ENCODE measurements around the gene TTC7B.
"Not testable (repeated sequence)": the region's sequence is repeated elsewhere in the genome, so short reads cannot be mapped to it uniquely, and the experiment has no call there.

Gene TTC7B, protein sequence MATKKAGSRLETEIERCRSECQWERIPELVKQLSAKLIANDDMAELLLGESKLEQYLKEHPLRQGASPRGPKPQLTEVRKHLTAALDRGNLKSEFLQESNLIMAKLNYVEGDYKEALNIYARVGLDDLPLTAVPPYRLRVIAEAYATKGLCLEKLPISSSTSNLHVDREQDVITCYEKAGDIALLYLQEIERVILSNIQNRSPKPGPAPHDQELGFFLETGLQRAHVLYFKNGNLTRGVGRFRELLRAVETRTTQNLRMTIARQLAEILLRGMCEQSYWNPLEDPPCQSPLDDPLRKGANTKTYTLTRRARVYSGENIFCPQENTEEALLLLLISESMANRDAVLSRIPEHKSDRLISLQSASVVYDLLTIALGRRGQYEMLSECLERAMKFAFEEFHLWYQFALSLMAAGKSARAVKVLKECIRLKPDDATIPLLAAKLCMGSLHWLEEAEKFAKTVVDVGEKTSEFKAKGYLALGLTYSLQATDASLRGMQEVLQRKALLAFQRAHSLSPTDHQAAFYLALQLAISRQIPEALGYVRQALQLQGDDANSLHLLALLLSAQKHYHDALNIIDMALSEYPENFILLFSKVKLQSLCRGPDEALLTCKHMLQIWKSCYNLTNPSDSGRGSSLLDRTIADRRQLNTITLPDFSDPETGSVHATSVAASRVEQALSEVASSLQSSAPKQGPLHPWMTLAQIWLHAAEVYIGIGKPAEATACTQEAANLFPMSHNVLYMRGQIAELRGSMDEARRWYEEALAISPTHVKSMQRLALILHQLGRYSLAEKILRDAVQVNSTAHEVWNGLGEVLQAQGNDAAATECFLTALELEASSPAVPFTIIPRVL

GRCh38 chr14:90815822-90816662, at the start of gene TTC7B:
Gene TTC7B (minus strand): TSS chr14:90816430. CDS start chr14:90816295, 135 bp downstream.
- peak; percentile 8 to 32 for DNase-seq (ENCODE audit: low read depth in 2 of 2)

- no peak for DNase-seq (ENCODE audit: low read depth in 2 of 2)
These were observed 48.5 kb upstream of the TTC7B start for GRCh38 chr14:90864741-90865140.

DNA sequence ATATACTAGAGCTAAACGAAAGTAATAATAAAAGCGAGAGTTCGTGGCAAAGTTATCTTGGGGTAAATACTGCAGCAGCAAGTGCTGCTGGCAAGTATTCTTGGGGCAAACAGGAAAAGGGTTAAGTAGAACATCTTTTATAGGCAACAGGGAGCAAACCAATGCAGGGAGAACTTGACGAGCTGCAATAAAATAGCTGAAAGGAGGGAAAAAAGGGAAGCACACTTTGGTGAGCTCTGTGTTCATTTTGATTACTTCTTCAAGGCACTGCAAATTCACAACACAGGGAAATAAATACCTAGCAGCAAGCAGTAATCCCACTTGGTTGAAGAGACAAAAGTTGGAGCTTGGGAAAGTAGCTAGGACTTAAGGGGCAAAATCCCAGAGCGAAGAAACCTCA, 42.3 kb upstream of the TTC7B start:
- no peak for DNase-seq (ENCODE audit: low read depth in 2 of 2)

DNA sequence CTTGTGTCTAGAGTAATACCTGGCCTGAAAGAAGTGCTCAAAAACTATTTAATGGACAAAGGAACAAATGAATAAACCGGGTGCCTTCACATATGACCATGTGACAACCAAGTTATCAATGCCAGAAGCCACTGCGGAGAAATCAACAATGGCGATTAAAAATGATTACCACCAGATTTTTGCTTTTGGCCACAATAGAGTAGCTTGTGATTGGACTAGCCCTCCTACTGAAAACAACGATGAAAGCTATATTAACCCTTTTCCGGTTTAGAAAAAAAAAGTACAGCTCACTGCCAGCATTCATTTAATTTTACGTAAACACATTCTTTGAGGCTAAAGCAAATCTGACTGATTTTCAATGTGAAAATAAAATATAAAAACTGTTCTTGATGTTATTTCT, 41.6 kb upstream of the TTC7B start:
- no peak for DNase-seq (ENCODE audit: low read depth in 2 of 2)

DNA sequence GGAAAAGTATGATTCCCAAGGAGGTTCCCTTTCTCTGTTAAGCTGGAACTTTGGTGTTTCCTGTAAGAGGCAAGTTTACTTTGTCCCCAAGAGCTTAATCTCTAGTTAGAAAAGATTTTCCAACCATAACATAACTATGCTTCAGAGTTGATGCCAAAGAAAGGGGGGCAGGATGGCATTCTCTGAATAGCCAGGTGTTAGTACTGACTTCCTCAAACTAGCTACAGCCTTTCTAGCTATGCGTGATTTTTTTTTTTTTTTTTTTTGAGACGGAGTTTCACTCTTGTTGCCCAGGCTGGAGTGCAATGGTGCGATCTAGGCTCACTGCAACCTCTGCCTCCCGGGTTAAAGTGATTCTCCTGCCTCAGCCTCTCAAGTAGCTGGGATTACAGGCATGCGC, 39.9 kb upstream of the TTC7B start:
- not testable (repeated sequence) for DNase-seq (ENCODE audit: low read depth in 2 of 2)

DNA sequence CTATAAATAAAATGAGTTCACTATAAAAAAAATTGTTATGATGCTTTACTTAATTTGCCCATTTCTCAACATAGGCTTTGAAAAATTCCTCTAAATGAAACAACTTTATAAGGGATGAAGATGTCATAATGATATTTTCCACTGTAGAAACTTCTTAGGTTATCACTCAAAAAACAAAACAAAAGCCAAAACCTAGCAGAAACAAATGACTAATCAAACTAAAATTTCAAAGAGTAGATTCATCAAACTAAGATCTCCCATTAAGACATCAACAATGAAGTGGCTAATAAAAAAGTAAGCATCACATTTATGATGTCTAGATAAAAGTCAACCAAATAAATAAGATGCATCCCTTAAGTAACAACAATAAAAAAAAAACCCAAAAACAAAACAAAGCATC, 36.9 kb upstream of the TTC7B start:
- no peak for DNase-seq (ENCODE audit: low read depth in 2 of 2)

DNA sequence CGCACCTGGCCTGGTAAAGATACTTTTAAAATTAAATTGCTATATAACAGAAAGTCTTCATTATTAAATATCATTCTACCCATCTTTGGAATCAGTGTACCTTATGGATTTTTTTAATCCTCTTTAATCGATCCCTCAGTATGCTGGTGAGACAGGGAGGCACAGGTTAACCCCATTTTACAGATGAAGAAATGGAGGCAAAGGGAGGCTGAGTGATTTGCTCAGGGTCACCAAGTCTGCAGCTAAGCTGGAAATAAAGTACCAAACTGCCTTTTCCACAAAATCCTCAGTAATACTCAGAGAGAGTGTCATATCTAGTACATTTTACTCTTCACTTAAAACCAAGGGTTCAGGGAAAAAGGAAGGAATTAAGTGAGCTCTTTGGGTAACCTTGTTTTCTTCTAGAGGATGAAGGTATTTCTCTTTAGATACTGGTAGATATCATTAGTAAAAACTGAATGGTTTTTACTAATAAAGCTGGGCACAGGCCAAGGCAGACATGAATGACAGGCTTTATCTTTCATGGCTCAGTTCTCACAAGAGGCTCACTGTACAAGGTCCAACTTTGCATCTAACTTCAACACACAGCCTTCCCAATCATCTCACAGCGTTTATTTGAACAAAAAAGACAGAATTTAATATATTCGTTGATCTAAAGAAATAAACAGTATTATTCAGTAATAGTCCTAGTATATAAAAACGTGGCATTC, 35.3 kb upstream of the TTC7B start:
- DNase-seq (ENCODE audit: low read depth in 2 of 2), result no peak

GRCh38 chr14:90850487-90850886, 34.3 kb upstream of the TTC7B start:
- no peak for DNase-seq (ENCODE audit: low read depth in 2 of 2)

DNA sequence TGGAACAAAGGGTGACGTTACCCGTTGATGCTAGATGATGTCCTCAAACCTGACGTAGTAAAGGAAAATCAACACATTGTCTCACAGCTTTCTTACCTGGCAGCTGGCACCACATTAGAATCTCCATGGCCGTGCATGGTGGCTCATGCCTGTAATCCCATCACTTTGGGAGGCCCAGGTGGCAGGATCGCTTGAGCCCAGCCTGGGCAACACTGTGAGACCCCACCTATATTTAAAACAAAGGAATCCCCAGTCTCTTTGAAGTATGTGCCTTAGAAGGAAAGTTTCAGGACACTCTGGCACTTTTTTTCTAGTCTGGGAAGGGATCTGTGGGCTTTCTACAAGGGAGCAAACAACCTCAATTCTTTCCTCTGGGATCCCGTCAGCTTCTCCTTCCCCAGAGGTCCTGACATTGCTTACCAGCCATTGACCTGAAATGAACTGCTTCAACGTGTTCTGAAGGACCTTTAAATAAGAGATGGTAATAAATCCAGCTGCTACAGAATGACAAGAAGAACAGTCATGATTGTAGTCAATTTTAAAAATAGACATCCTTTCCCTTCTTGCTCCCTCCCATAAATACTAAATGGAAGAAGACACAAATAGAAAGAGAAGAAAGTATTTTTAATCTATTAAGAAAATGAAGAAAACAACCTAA, 33.7 kb upstream of the TTC7B start:
- DNase-seq (ENCODE audit: low read depth in 2 of 2), result no peak

DNA sequence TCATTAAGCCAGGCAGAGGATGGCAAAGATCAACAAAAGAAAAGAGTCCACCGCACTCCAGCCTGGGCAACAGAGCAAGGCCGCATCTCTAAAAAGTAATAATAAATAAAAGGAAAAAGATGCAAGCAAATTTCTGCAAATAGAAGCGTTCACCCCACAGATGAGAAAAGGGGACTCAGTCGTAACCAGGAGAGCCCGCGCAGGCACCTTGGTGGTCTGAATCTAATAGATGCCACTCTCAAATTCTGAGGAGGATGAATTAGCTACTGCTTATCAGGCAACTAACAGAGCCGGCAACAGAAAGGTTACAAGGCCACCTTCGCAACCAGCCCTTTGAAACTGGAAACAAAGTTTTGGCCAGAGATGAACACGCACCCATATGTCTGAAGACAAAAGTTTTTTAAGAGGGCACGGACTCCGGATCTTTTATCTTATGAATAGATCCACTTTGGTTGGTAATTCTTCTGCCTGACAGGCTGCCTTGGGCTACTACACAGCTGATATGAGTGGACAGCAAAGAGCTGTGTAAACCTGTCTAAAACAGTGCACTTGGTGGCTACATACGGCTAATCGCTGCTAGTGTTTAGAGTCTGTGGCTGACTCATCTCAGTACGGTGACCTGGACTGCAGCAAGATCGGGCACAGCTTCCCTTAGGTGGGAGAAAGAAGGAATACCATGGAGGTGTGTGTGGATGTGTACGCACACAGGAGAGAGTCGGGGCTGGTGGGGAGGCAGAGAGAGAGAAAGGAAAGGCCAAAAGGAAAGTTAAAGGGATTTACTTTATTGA, 32.9 kb upstream of the TTC7B start:
- DNase-seq (ENCODE audit: low read depth in 2 of 2), result no peak

DNA sequence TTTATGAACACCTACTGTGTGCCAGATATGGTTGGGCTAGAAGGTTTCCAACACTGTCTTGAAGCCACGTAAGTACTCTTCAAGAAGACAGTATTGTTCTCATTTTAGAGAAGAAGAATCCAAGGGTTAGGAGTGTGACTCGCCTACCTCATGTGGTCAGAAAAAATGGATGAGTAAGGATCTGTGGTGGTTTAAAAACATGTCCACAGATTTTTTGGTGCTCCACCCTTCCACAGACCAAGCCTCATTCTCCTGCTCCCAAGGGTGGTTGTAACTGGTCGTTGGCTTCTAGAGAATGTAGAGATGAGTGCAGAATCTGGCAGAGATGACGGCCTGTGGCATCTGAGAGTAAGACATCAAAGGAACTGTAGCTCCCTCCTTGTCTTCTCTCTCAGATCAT, 30.3 kb upstream of the TTC7B start:
- DNase-seq (ENCODE audit: low read depth in 2 of 2), result no peak

DNA sequence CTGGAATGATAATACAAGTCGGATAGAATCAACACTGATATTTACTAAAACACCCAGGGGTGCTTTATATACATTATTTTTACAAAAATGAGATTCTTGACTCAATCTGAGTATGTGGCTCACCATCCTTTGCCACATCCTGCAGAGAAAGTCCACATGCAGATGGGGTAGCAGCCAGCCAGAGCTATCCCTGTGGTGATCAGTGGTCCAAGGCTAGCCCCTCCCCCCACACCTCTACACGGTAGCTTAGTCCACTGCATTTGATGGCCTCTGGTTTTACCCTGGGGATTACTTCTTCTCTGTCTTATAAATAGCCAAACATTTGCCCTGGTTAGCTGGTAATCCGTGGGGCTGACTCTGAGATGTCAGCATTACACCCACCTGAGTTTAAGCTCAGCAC, 28.1 kb upstream of the TTC7B start:
- no peak for DNase-seq (ENCODE audit: low read depth in 2 of 2)

- no peak for DNase-seq (ENCODE audit: low read depth in 2 of 2)
These were observed 26.5 kb upstream of the TTC7B start for GRCh38 chr14:90842726-90843125.

- DNase-seq (ENCODE audit: low read depth in 2 of 2), result not testable (repeated sequence)
These were observed 24.4 kb upstream of the TTC7B start for GRCh38 chr14:90840667-90841066.

DNA sequence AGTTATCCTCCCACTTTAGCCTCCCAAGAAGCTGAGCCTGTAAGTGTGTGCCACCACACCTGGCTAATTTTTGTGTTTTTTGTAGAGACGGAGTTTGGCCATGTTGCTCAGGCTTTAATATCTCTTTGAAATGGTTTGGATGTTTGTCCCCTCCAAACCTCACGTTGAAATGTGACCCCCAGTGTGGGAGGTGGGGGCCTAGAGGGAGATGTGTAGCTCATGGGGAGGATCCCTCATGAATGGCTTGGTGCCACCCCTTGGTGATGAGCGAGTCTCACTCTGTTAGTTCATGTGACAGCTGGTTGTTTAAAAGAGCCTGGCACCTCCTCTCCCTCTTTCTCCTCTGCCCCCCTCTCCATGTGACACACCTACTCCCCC, 23.6 kb upstream of the TTC7B start:
- DNase-seq (ENCODE audit: low read depth in 2 of 2), result no peak

DNA sequence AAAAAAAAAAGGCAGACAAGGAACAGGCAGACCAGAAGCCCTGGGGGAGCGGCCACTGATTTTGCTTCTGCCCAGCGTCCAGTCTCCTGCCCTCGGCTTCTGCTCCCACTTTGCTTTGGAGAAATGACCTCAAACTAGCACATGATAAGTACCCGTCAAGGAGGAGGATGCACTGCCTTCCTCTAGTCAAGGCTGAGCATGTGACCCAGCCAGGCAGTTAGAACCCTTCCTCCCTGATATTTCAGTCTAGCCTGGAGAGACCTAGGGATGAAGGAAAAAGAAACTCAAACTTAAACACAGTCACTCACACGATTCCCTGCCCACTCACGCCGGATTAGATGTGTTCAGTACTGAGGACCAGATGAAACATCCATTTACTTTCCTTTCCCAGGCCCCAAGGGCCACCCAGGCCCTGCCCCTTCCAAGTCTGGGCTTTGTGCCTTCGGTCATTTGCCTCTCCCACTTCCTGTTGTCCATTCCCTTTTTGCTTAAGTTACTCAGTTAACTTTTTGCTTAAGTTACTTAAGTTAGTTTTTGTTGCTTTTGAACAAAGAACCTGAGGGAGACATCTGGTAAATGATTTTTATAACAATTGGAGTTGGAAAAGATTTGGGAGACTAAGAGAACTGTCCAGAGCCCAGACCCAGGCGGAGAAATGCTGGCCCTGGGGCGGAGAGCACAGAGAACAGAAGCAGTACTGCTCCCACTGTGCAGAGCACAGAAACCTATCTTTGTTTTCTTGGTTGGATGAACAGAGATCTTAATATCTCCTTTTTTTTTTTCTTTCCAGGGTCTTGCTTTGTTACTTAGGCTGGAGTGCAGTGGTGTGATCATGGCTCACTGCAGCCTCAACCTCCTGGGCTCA, 23.0 kb upstream of the TTC7B start:
- no peak for DNase-seq (ENCODE audit: low read depth in 2 of 2)

- not testable (repeated sequence) for DNase-seq (ENCODE audit: low read depth in 2 of 2)
These were observed 22.3 kb upstream of the TTC7B start for GRCh38 chr14:90838531-90838930.

DNA sequence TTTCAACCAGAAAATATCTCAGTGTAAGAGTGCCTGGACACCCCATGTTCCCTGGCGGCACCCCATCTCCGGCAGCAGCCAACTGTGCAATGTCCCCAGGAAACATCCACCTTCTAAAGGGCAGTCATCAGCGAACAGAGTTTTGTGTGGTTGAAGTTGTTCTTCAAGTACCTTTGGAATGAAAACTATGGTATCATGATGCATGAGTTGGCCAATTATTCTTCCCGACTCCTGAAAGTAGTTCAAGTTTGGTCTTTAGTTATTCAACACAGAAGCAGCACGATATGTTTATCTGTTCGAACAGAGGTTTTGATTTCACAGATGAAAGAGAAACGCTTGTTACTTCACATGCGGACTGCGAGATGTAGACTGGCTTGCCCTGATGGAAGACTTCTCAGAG, 21.1 kb upstream of the TTC7B start:
- no peak for DNase-seq (ENCODE audit: low read depth in 2 of 2)

DNA sequence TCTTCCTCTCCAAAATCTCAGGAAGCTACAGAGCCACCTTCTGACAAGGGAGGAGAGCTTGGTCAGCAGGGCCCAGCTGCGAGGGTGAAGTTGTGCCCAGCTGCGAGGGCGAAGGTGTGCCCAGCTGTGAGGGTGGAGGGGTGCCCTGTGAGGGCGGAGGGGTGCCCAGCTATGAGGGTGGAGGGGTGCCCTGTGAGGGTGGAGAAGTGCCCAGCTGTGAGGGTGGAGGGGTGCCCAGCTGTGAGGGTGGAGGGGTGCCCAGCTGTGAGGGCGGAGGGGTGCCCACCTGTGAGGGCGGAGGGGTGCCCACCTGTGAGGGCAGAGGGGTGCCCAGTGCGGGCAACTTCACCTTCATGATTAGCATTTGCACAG, 20.4 kb upstream of the TTC7B start:
- DNase-seq (ENCODE audit: low read depth in 2 of 2), result no peak
